CD14-positive monocyte (primary cell): ENCODE data around the gene SULT2B1. TPM values are rescaled to one million over a fixed set of nuclear protein-coding genes. Genes with fewer than 3 reads are reported as not detected.

Experiments
- DNase-seq, 3 donors: peaks; one replicate each; pipeline ENCODE4 v3.0.0-alpha.2; 2011 to 2022
- H2AFZ ChIP-seq: 2 replicates; pipeline ENCODE4 v1.6.0; 2012; ENCODE audit warnings: mild to moderate bottlenecking, low read depth, low read length, inconsistent platforms; ENCODE audit not compliant: insufficient read depth, poor library complexity, severe bottlenecking
- H3K27ac ChIP-seq, 2 donors: 1 replicate in 1 of 2; 2 replicates in 1 of 2; pipeline ENCODE4 v1.5.1; 2012 to 2013; ENCODE audit warnings: low read length in 2 of 2, control low read depth in 1 of 2, inconsistent platforms in 1 of 2, low read depth in 1 of 2, mild to moderate bottlenecking in 1 of 2
- H3K27me3 ChIP-seq, 2 donors: one replicate each; pipeline versions ENCODE4 v1.6.0 to v1.6.1; 2011 to 2013; ENCODE audit warnings: low read length in 2 of 2; ENCODE audit not compliant: control insufficient read depth in 2 of 2, insufficient read depth in 2 of 2
- H3K36me3 ChIP-seq, 2 donors: replicated peaks in 1 of 2; 1 replicate in 1 of 2; 2 replicates in 1 of 2; pipeline versions ENCODE4 v1.5.1 to v1.6.1; 2012 to 2013; ENCODE audit warnings: low read length in 2 of 2, control low read depth in 1 of 2, inconsistent platforms in 1 of 2, mild to moderate bottlenecking in 1 of 2; ENCODE audit not compliant: insufficient read depth in 2 of 2, control insufficient read depth in 1 of 2
- H3K4me1 ChIP-seq, 2 donors: 1 replicate in 1 of 2; 2 replicates in 1 of 2; pipeline versions ENCODE4 v1.5.1 to v1.6.1; 2012 to 2013; ENCODE audit warnings: low read length in 2 of 2, control low read depth in 1 of 2, inconsistent platforms in 1 of 2, mild to moderate bottlenecking in 1 of 2, moderate library complexity in 1 of 2; ENCODE audit not compliant: insufficient read depth in 2 of 2, control insufficient read depth in 1 of 2
- H3K4me2 ChIP-seq: replicated peaks from 2 replicates; pipeline ENCODE3; 2012; ENCODE audit warnings: low read length, moderate library complexity, mild to moderate bottlenecking; ENCODE audit not compliant: poor library complexity, severe bottlenecking; ENCODE audit errors: extremely low read depth
- H3K4me3 ChIP-seq, 3 experiments: fragments of 200-600 bp in 1 of 3; sonication (generic) in 1 of 3; replicated peaks in 1 of 3; 1 replicate in 2 of 3; 2 replicates in 1 of 3; pipeline ENCODE4 v1.5.1; 2011 to 2013; ENCODE audit warnings: low read length in 3 of 3, mild to moderate bottlenecking in 3 of 3, control low read depth in 2 of 3, low read depth in 2 of 3, inconsistent platforms in 1 of 3, moderate library complexity in 1 of 3
- H3K79me2 ChIP-seq: 2 replicates; pipeline ENCODE4 v1.6.0; 2012; ENCODE audit warnings: mild to moderate bottlenecking, control low read depth, inconsistent platforms, low read length, moderate library complexity; ENCODE audit not compliant: insufficient read depth
- H3K9ac ChIP-seq: 2 replicates; pipeline ENCODE4 v1.6.0; 2017; ENCODE audit warnings: low read length, mild to moderate bottlenecking; ENCODE audit not compliant: insufficient read depth, poor library complexity, severe bottlenecking
- H3K9me3 ChIP-seq, 2 donors: replicated peaks in 1 of 2; 1 replicate in 1 of 2; 2 replicates in 1 of 2; pipeline versions ENCODE4 v1.5.1 to v1.6.1; 2012 to 2013; ENCODE audit warnings: low read length in 2 of 2, control low read depth in 1 of 2; ENCODE audit not compliant: control insufficient read depth in 1 of 2, insufficient read depth in 1 of 2
- H4K20me1 ChIP-seq: 2 replicates; pipeline ENCODE4 v1.6.0; 2012; ENCODE audit warnings: mild to moderate bottlenecking, low read length, control low read depth, moderate library complexity; ENCODE audit not compliant: insufficient read depth
- H3K27ac Mint-ChIP-seq, 7 donors: one replicate each; pipeline ENCODE4 v1.8.0; 2020; ENCODE audit warnings: mild to moderate bottlenecking in 7 of 7, mixed read lengths in 7 of 7, moderate library complexity in 6 of 7, inconsistent platforms in 2 of 7
- H3K27me3 Mint-ChIP-seq, 3 donors: one replicate each; pipeline ENCODE4 v1.8.0; 2021 to 2022; ENCODE audit warnings: low read depth in 3 of 3, mild to moderate bottlenecking in 3 of 3, mixed read lengths in 3 of 3, moderate library complexity in 3 of 3, inconsistent platforms in 1 of 3
- H3K36me3 Mint-ChIP-seq, 2 donors: one replicate each; pipeline ENCODE4 v1.8.0; 2020; ENCODE audit warnings: mixed read lengths in 2 of 2, inconsistent platforms in 1 of 2, mild to moderate bottlenecking in 1 of 2
- H3K4me1 Mint-ChIP-seq: one replicate; pipeline ENCODE4 v1.8.0; 2020; ENCODE audit warnings: mild to moderate bottlenecking, mixed read lengths
- H3K4me3 Mint-ChIP-seq, 2 donors: one replicate each; pipeline ENCODE4 v1.8.0; 2020; ENCODE audit warnings: mild to moderate bottlenecking in 2 of 2, mixed read lengths in 2 of 2, moderate library complexity in 1 of 2
- H3K9me3 Mint-ChIP-seq, 7 donors: one replicate each; pipeline ENCODE4 v1.8.0; 2020 to 2022; ENCODE audit warnings: mixed read lengths in 7 of 7, mild to moderate bottlenecking in 6 of 7, moderate library complexity in 6 of 7, inconsistent platforms in 2 of 7
- CTCF ChIP-seq: fragments of 200-600 bp; IDR thresholded peaks from one replicate; pipeline ENCODE4 v1.8.0; 2022; ENCODE audit warnings: antibody characterized with exemption, mild to moderate bottlenecking
- WGBS: methylation state at CpG from one replicate; pipeline ENCODE4 v1.1.5; 2013; ENCODE audit warnings: missing lambda C conversion rate; ENCODE audit not compliant: insufficient coverage; 5-methylcytosine and 5-hydroxymethylcytosine counted together
- intact Hi-C, 2 donors: fragments of 100-400 bp; cut with micrococcal nuclease; formaldehyde crosslinking; loops; one replicate each; pipeline versions ENCODE4 v1.15.0 to v1.15.1; 2023
- polyA plus RNA-seq, 3 donors: library from polyadenylated mRNA; depleted of rRNA in 1 of 3; unstranded in 2 of 3; stranded (reverse) in 1 of 3; fragments of 300-500 nt in 2 of 3; fragments of >200 nt in 1 of 3; fragmentation: Illumina TruSeq in 2 of 3; gene quantifications; 1 replicate in 2 of 3; 2 replicates in 1 of 3; pipeline ENCODE4 v1.2.3, GENCODE V29; 2012 to 2021

Gene SULT2B1
- polyA plus RNA-seq, 3 donors, result 0.09 to 0.40 TPM; not detected in 1

GRCh38 chr19:48632692-48633147 lies 80.7 kb downstream of the SULT2B1 start:
- H3K9me3 ChIP-seq, result no peaks in the 10 kb centered on the region
- H3K4me3 ChIP-seq, result no peak overlapping the region
- Mint-ChIP-seq H3K4me3 (no peak overlapping the region), H3K9me3 (peaks cover 0 to 3% (median 0%) of the 10 kb centered on the region in 7 donors), H3K36me3 (peaks cover 21 to 32% of the 10 kb centered on the region in 2 donors), H3K27me3 (peaks cover 0 to 1% (median 1%) of the 10 kb centered on the region in 3 donors), H3K4me1 (peaks cover 57% of the 10 kb centered on the region), H3K27ac (peak overlapping the region in 5 of 7 donors; percentile 81 to 95 (median 86))
- no peak overlapping the region for H3K4me2 ChIP-seq
- peak overlapping the region; percentile 35 to 96 for H3K27ac ChIP-seq
- intact Hi-C loops, result loop anchor here in 1 of 2 donors (10.0 kb wide), 2 partner anchors 308 to 332 kb away; partner anchors contain the start of genes EMP3 and FTL
- peaks cover 37% of the 10 kb centered on the region for H3K79me2 ChIP-seq
- no peak for TF ChIP-seq CTCF
- H2AFZ ChIP-seq, result no peak overlapping the region
- DNase-seq, result peak in 2 of 3 donors; percentile 45 to 56
- peaks cover 35% of the 10 kb centered on the region for H4K20me1 ChIP-seq
- H3K27me3 ChIP-seq, result no peaks in the 10 kb centered on the region
- no peak overlapping the region for H3K9ac ChIP-seq
- H3K36me3 ChIP-seq, result peaks cover 21 to 35% of the 10 kb centered on the region in 2 donors
- peaks cover 74 to 98% of the 10 kb centered on the region in 2 donors for H3K4me1 ChIP-seq

- Histone ChIP-seq H3K27ac (peak overlapping the region; percentile 35 to 96), H3K4me1 (peaks cover 73 to 98% of the 10 kb centered on the region in 2 donors), H3K79me2 (peaks cover 37% of the 10 kb centered on the region), H3K36me3 (peaks cover 21 to 35% of the 10 kb centered on the region in 2 donors), H3K9ac (no peak overlapping the region), H3K9me3 (no peaks in the 10 kb centered on the region), H3K4me2 (peak overlapping the region; percentile 93), H2AFZ (no peak overlapping the region), H3K27me3 (no peaks in the 10 kb centered on the region), H3K4me3 (peak overlapping the region in 1 of 3 experiments; percentile 84), H4K20me1 (peaks cover 35% of the 10 kb centered on the region)
- Mint-ChIP-seq H3K4me3 (peak overlapping the region in 1 of 2 donors; percentile 75), H3K9me3 (peaks cover 0 to 3% (median 0%) of the 10 kb centered on the region in 7 donors), H3K27me3 (peaks cover 0 to 2% (median 1%) of the 10 kb centered on the region in 3 donors), H3K36me3 (peaks cover 21 to 31% of the 10 kb centered on the region in 2 donors), H3K27ac (peak overlapping the region; percentile 81 to 95 (median 88)), H3K4me1 (peaks cover 57% of the 10 kb centered on the region)
- no peak for TF ChIP-seq CTCF
- intact Hi-C loops, result loop anchor here (2.0 to 10.0 kb wide), 3 partner anchors 15 to 331 kb away; partner anchors contain the start of genes RPL18 (in 2 of the 2), SPHK2 (in 2 of the 2), EMP3 (in 1 of the 2) and FTL (in 1 of the 2)
- 71% methylated on average over 8 of the region's 22 CpGs for WGBS
- DNase-seq, result peak in 1 of 3 donors; percentile 32
Measured at GRCh38 chr19:48633148-48634035, 81.4 kb downstream of the SULT2B1 start.
